ENCODE results near the gene EPX.

The EPX gene

DNA sequence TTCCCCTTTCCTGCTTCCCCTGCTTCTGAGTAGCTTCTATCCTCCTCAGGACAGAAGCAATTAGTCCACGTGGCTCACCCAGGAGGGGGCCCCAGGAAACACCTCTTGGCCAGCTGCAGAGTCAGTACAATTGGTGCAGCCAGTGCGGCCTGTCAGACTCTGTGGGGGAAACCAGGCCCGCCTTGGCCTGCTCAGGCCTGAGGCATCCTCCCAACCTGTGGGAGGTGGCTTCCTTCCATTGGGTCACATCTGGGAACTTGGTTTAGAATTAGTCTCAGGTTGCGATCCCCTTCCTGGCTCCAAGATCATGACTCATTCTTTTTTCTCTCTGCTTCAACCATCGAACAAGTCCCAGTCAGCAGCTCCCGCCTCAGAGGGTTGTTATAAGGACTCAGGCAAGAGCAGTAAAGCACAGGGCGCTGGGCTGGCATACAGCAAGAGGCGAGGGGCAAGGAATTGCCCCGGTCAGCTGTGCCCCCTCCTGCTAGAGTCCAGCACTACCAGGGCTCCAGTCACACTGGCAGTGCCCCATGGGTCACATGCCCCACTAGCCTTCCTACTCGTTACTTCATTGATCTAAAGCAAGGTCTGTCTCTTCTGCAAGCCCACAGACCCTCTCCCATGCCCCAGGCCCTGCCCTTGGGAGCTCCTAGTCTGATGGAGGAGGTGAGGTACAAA lies 8.1 kb upstream of the EPX start:
- peak; percentile 79 for DNase-seq (ENCODE audit: low read depth)
- no peak overlapping the region for H3K4me3 ChIP-seq (ENCODE audit: low read depth, low read length)
- TF ChIP-seq MYC (IDR thresholded peaks at IDR 0.05; ENCODE audit: low read depth, low read length) (peak; percentile 52; the same call in 1 of the 2 replicates), MAX (IDR thresholded peaks at IDR 0.05; ENCODE audit: low read depth, low read length) (peak; percentile 92), POLR2A (IDR thresholded peaks at IDR 0.05; ENCODE audit: extremely low read depth, insufficient read length) (no peak)
- TF ChIP-seq, protein P1, sequence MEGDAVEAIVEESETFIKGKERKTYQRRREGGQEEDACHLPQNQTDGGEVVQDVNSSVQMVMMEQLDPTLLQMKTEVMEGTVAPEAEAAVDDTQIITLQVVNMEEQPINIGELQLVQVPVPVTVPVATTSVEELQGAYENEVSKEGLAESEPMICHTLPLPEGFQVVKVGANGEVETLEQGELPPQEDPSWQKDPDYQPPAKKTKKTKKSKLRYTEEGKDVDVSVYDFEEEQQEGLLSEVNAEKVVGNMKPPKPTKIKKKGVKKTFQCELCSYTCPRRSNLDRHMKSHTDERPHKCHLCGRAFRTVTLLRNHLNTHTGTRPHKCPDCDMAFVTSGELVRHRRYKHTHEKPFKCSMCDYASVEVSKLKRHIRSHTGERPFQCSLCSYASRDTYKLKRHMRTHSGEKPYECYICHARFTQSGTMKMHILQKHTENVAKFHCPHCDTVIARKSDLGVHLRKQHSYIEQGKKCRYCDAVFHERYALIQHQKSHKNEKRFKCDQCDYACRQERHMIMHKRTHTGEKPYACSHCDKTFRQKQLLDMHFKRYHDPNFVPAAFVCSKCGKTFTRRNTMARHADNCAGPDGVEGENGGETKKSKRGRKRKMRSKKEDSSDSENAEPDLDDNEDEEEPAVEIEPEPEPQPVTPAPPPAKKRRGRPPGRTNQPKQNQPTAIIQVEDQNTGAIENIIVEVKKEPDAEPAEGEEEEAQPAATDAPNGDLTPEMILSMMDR (IDR thresholded peaks at IDR 0.05; ENCODE audit: low read depth, low read length): no peak

GRCh38 chr17:58184986-58185761 lies 7.4 kb upstream of the EPX start:
- peak; percentile 60 for DNase-seq (ENCODE audit: low read depth)
- no peak overlapping the region for H3K4me3 ChIP-seq (ENCODE audit: low read depth, low read length)
- no peak for TF ChIP-seq MYC (IDR thresholded peaks at IDR 0.05; ENCODE audit: low read depth, low read length)
- peak; percentile 9; the same call in 1 of the 2 replicates for TF ChIP-seq MAX (IDR thresholded peaks at IDR 0.05; ENCODE audit: low read depth, low read length)

GRCh38 chr17:58186591-58186990 lies 5.9 kb upstream of the EPX start:
- DNase-seq (ENCODE audit: low read depth): no peak
- TF ChIP-seq MAX (IDR thresholded peaks at IDR 0.05; ENCODE audit: low read depth, low read length): no peak
- no peak for TF ChIP-seq POLR2A (IDR thresholded peaks at IDR 0.05; ENCODE audit: extremely low read depth, insufficient read length)
- TF ChIP-seq MYC (IDR thresholded peaks at IDR 0.05; ENCODE audit: low read depth, low read length): no peak
- TF ChIP-seq, protein P1 (IDR thresholded peaks at IDR 0.05; ENCODE audit: low read depth, low read length): no peak
- no peak overlapping the region for H3K4me3 ChIP-seq (ENCODE audit: low read depth, low read length)

DNA sequence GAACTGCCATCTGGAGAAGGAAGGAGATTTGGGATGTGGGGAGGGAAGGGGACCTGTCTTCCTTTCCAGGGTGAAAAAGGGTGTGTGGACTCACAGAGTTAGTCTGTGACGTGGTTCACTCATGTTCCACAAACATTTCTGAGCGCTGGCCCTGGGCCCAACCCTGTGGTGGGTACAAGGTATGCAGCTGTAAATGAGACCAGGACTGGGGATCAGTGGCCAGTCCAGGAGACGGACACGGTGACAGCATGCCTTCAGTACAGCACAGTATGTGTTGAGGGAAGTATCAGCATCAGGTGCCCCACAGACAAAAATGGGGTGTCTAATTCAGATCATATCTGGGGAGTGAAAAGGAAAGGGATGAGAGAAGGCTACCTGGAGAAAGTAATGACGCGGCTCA lies 5.5 kb upstream of the EPX start:
- no peak for DNase-seq (ENCODE audit: low read depth)
- TF ChIP-seq POLR2A (IDR thresholded peaks at IDR 0.05; ENCODE audit: extremely low read depth, insufficient read length) (no peak), MAX (IDR thresholded peaks at IDR 0.05; ENCODE audit: low read depth, low read length) (no peak), MYC (IDR thresholded peaks at IDR 0.05; ENCODE audit: low read depth, low read length) (no peak)
- TF ChIP-seq, protein P1 (IDR thresholded peaks at IDR 0.05; ENCODE audit: low read depth, low read length): no peak
- H3K4me3 ChIP-seq (ENCODE audit: low read depth, low read length): no peak overlapping the region

DNA sequence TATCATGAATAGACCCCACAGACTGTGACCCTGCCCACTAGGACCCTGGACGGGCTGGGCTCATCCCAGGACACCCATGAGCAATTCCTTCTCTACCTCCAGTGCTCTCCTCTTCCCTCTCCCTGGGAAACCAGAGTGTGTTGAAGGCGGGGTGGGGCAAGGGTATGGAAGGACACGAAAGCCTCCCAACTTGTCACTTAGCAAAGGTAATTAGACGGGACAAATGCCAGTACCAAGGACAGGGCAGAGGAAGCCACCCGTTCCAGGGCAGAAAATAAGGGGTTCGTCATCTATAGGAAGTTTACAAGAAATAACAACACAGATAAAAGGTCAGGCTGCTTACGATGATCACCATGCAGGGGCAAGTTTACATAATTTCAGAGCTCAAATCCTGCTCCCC lies 4.9 kb upstream of the EPX start:
- TF ChIP-seq MYC (IDR thresholded peaks at IDR 0.05; ENCODE audit: low read depth, low read length) (no peak), POLR2A (IDR thresholded peaks at IDR 0.05; ENCODE audit: extremely low read depth, insufficient read length) (no peak), MAX (IDR thresholded peaks at IDR 0.05; ENCODE audit: low read depth, low read length) (no peak)
- TF ChIP-seq, protein P1 (IDR thresholded peaks at IDR 0.05; ENCODE audit: low read depth, low read length): no peak
- no peak for DNase-seq (ENCODE audit: low read depth)
- H3K4me3 ChIP-seq (ENCODE audit: low read depth, low read length): no peak overlapping the region
